Fibroblast of lung (primary cell): ENCODE results near the gene SALL2. TPM values are rescaled to one million over a fixed set of nuclear protein-coding genes. Genes with fewer than 3 reads are reported as not detected.
A peak's percentile ranks its signal among the peaks of the same experiment; 100 is the strongest.

Experiments
- DNase-seq, 2 donors: peaks; one replicate each; pipeline versions ENCODE4 v3.0.0 to v3.0.0-alpha.2; 2010; ENCODE audit warnings: low read depth in 2 of 2
- H2AFZ ChIP-seq: 2 replicates; pipeline ENCODE4 v1.5.1; 2012; ENCODE audit warnings: low read length, control low read depth, inconsistent platforms
- H3K27ac ChIP-seq: 2 replicates; pipeline ENCODE4 v1.5.1; 2011; ENCODE audit warnings: low read length, control low read depth; ENCODE audit not compliant: insufficient read depth
- H3K27me3 ChIP-seq: 2 replicates; pipeline ENCODE4 v1.5.1; 2011; ENCODE audit warnings: mild to moderate bottlenecking, low read length; ENCODE audit not compliant: control insufficient read depth, insufficient read depth
- H3K36me3 ChIP-seq: 2 replicates; pipeline ENCODE4 v1.5.1; 2011; ENCODE audit warnings: low read length; ENCODE audit not compliant: control insufficient read depth, insufficient read depth
- H3K4me1 ChIP-seq: 2 replicates; pipeline ENCODE4 v1.5.1; 2011; ENCODE audit warnings: low read length; ENCODE audit not compliant: control insufficient read depth, insufficient read depth; ENCODE audit errors: extremely low read depth
- H3K4me2 ChIP-seq: 2 replicates; pipeline ENCODE4 v1.5.1; 2011; ENCODE audit warnings: low read length, control low read depth; ENCODE audit not compliant: insufficient read depth; ENCODE audit errors: extremely low read depth
- H3K4me3 ChIP-seq, 4 experiments: fragments of 200-600 bp in 1 of 4; sonication (generic) in 1 of 4; replicated peaks in 1 of 4; 2 replicates each; pipeline ENCODE4 v1.5.1; 2011 to 2016; ENCODE audit warnings: low read length in 4 of 4, low read depth in 3 of 4, mild to moderate bottlenecking in 3 of 4, control low read depth in 2 of 4, inconsistent platforms in 1 of 4, mixed read lengths in 1 of 4; ENCODE audit not compliant: insufficient read depth in 1 of 4; ENCODE audit errors: control extremely low read depth in 1 of 4
- H3K79me2 ChIP-seq: 2 replicates; pipeline ENCODE4 v1.5.1; 2012; ENCODE audit warnings: mild to moderate bottlenecking, low read length, inconsistent platforms; ENCODE audit not compliant: control insufficient read depth, insufficient read depth
- H3K9ac ChIP-seq: 2 replicates; pipeline ENCODE4 v1.5.1; 2011; ENCODE audit warnings: mild to moderate bottlenecking, low read length, control low read depth; ENCODE audit not compliant: insufficient read depth
- H3K9me3 ChIP-seq: 2 replicates; pipeline ENCODE4 v1.5.1; 2012; ENCODE audit warnings: low read depth, low read length; ENCODE audit not compliant: control insufficient read depth, insufficient read depth
- H4K20me1 ChIP-seq: 2 replicates; pipeline ENCODE4 v1.5.1; 2011; ENCODE audit warnings: low read length; ENCODE audit not compliant: control insufficient read depth, insufficient read depth; ENCODE audit errors: extremely low read depth
- CTCF ChIP-seq, 2 donors: IDR thresholded peaks in 1 of 2; conservative IDR thresholded peaks in 1 of 2; 1 replicate in 1 of 2; 2 replicates in 1 of 2; pipeline ENCODE4 v1.5.1; 2011 to 2012; ENCODE audit warnings: low read length in 2 of 2, control low read depth in 1 of 2, inconsistent platforms in 1 of 2, low read depth in 1 of 2, mild to moderate bottlenecking in 1 of 2
- EZH2 ChIP-seq: IDR thresholded peaks from 2 replicates; pipeline ENCODE4 v1.5.1; 2012; ENCODE audit warnings: low read length, control low read depth, mild to moderate bottlenecking; ENCODE audit errors: missing control alignments
- polyA plus RNA-seq, 2 donors: library from polyadenylated mRNA; depleted of rRNA in 1 of 2; stranded (reverse) in 1 of 2; unstranded in 1 of 2; fragments of >200 nt; gene quantifications; 2 replicates each; pipeline ENCODE4 v1.2.1, GENCODE V29; 2011 to 2012; ENCODE audit warnings: missing spikeins in 1 of 2
- total RNA-seq: library from RNA; depleted of rRNA; stranded (reverse); fragments of >200 nt; gene quantifications from 2 replicates; pipeline ENCODE4 v1.2.1, GENCODE V29; 2014

SALL2 gene
- total and polyA plus RNA-seq, 2 donors (not counting 1 experiment from before 2014, with no cell fraction given) = 3.5 to 3.9 TPM

- Histone ChIP-seq H2AFZ (no peak overlapping the region), H4K20me1 (no peaks in the 10 kb centered on the region), H3K4me3 (no peak overlapping the region), H3K4me1 (no peaks in the 10 kb centered on the region), H3K27ac (peak overlapping the region; percentile 20), H3K9ac (no peak overlapping the region), H3K36me3 (peaks cover 13% of the 10 kb centered on the region), H3K79me2 (peaks cover 7% of the 10 kb centered on the region), H3K9me3 (no peaks in the 10 kb centered on the region), H3K27me3 (no peaks in the 10 kb centered on the region), H3K4me2 (no peak overlapping the region)
- DNase-seq = peak; percentile 48 to 81
- TF ChIP-seq CTCF (conservative IDR thresholded peaks at IDR 0.05 in 1 of 2, IDR thresholded peaks at IDR 0.05 in 1 of 2; ENCODE audit: low read depth in 1 of 2, low read length in 2 of 2) (no peak), EZH2 (no peak)
Observed at GRCh38 chr14:21486640-21487087, 39.5 kb downstream of the SALL2 start.

DNA sequence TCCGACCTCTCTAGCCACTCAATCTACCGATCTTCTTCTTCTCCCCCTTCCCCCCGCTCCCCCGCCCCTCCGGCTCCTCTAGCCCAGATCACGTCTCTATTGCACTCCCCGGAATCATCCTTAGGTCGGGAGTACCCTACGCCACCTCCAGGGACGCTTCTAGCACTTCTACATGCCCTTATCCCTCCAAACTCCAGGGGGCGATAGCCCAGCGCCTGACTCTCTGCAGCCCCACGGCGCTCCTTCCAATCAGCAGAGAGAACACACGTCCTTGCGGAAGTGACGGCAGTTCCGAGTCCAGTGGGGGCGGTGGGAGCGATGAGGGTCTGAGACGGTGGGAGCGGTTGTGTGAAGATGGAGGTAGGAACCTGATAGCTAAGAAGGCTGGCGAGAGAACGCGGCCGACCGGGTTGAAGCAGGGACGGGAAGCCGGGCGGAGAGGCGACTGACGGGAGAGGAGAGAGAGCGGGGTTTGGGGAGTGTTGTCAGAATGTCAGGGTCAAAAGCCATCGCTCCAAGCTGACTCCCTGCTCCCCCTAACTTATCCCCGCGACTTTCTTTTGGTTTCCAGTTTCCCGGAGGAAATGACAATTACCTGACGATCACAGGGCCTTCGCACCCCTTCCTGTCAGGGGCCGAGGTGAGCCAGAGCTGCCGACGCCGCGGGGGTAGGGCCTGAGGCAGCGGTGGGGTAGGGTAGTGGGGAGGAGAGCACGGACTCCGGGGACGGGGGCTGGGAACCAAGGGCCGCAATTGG, 49.0 kb downstream of the SALL2 start, which contains the start of the genes RAB2B and TOX4:
TSS of gene RAB2B (minus strand) at position 35 of the 757 bp plus-strand sequence. CDS start 87 bp downstream, outside the sequence.
TSS of gene TOX4 (plus strand) at position 271 of the 757 bp plus-strand sequence. CDS start at position 355, 84 bp downstream.
- H3K79me2 ChIP-seq = peaks cover 41% of the 10 kb centered on the region
- no peaks in the 10 kb centered on the region for H3K4me1 ChIP-seq
- H3K9ac ChIP-seq = peak within 1 kb of the TSS; percentile 77
- H4K20me1 ChIP-seq = no peaks in the 10 kb centered on the region
- peak within 1 kb of the TSS; percentile 84 for H3K4me2 ChIP-seq
- no peaks in the 10 kb centered on the region for H3K9me3 ChIP-seq
- H3K27ac ChIP-seq = peak within 1 kb of the TSS; percentile 81
- no peaks in the 10 kb centered on the region for H3K36me3 ChIP-seq
- H3K4me3 ChIP-seq = peak within 1 kb of the TSS; percentile 86 to 100 (median 93)
- peak within 1 kb of the TSS; percentile 96 for H2AFZ ChIP-seq
- peak; percentile 98 to 99 for DNase-seq
- TF ChIP-seq CTCF (conservative IDR thresholded peaks at IDR 0.05 in 1 of 2, IDR thresholded peaks at IDR 0.05 in 1 of 2; ENCODE audit: low read depth in 1 of 2, low read length in 2 of 2) (peak; percentile 99), EZH2 (no peak)
- H3K27me3 ChIP-seq = no peaks in the 10 kb centered on the region

GRCh38 chr14:21476523-21476924, 49.6 kb downstream of the SALL2 start:
- peak in 1 of 2 donors; percentile 66 for DNase-seq
- H3K4me1 ChIP-seq = no peaks in the 10 kb centered on the region
- peak overlapping the region; percentile 69 for H3K27ac ChIP-seq
- peaks cover 38% of the 10 kb centered on the region for H3K79me2 ChIP-seq
- H3K4me2 ChIP-seq = peak overlapping the region; percentile 84
- H3K27me3 ChIP-seq = no peaks in the 10 kb centered on the region
- H3K36me3 ChIP-seq = no peaks in the 10 kb centered on the region
- TF ChIP-seq EZH2 (no peak), CTCF (conservative IDR thresholded peaks at IDR 0.05 in 1 of 2, IDR thresholded peaks at IDR 0.05 in 1 of 2; ENCODE audit: low read depth in 1 of 2, low read length in 2 of 2) (no peak)
- H2AFZ ChIP-seq = peak overlapping the region; percentile 96
- peak overlapping the region; percentile 84 to 94 (median 89) for H3K4me3 ChIP-seq
- H3K9me3 ChIP-seq = no peaks in the 10 kb centered on the region
- H4K20me1 ChIP-seq = no peaks in the 10 kb centered on the region
- peak overlapping the region; percentile 60 for H3K9ac ChIP-seq
